Activated gamma-delta T cell treated with Interleukin-2 at 50 U/mL for 16 hours (primary cell): ENCODE results near the gene KDM4B.

ENCODE experiments used
- DNase-seq: peaks from one replicate; pipeline ENCODE4 v3.0.0-alpha.2; 2020

The KDM4B gene

GRCh38 chr19:5074830-5075394, 106.0 kb downstream of the KDM4B start:
- DNase-seq: no peak

GRCh38 chr19:5075597-5075996, 106.7 kb downstream of the KDM4B start:
- peak; percentile 41 for DNase-seq

GRCh38 chr19:5076440-5077208, 107.7 kb downstream of the KDM4B start:
- no peak for DNase-seq

GRCh38 chr19:5077209-5077515, 108.2 kb downstream of the KDM4B start:
- DNase-seq: no peak

- no peak for DNase-seq
Measured at GRCh38 chr19:5078182-5078581, 109.3 kb downstream of the KDM4B start.

GRCh38 chr19:5078666-5079065, 109.8 kb downstream of the KDM4B start:
- no peak for DNase-seq

GRCh38 chr19:5079071-5079774, 110.3 kb downstream of the KDM4B start:
- no peak for DNase-seq

- no peak for DNase-seq
Measured at GRCh38 chr19:5080030-5080654, 111.2 kb downstream of the KDM4B start.

- DNase-seq: no peak
Measured at GRCh38 chr19:5080809-5081208, 111.9 kb downstream of the KDM4B start.

GRCh38 chr19:5081443-5082161, 112.7 kb downstream of the KDM4B start:
- DNase-seq: no peak

GRCh38 chr19:5083547-5083965, 114.6 kb downstream of the KDM4B start:
- DNase-seq: no peak

GRCh38 chr19:5085566-5085965, 116.7 kb downstream of the KDM4B start:
- no peak for DNase-seq

GRCh38 chr19:5086230-5086629, 117.3 kb downstream of the KDM4B start:
- DNase-seq: no peak

GRCh38 chr19:5086725-5087439, 118.0 kb downstream of the KDM4B start:
- DNase-seq: no peak

GRCh38 chr19:5089283-5089682, 120.4 kb downstream of the KDM4B start:
- DNase-seq: no peak

- no peak for DNase-seq
Measured at GRCh38 chr19:5090465-5091017, 121.6 kb downstream of the KDM4B start.

GRCh38 chr19:5091018-5091683, 122.2 kb downstream of the KDM4B start:
- no peak for DNase-seq

- no peak for DNase-seq
Measured at GRCh38 chr19:5091684-5092480, 123.0 kb downstream of the KDM4B start.

- no peak for DNase-seq
Measured at GRCh38 chr19:5092481-5092843, 123.5 kb downstream of the KDM4B start.

- DNase-seq: no peak
Measured at GRCh38 chr19:5093297-5093928, 124.5 kb downstream of the KDM4B start.
